ENCODE results near the gene SLC43A3.
A peak's percentile ranks its signal among the peaks of the same experiment; 100 is the strongest.
"Not testable (repeated sequence)": the region's sequence is repeated elsewhere in the genome, so short reads cannot be mapped to it uniquely, and the experiment has no call there.

Gene SLC43A3

DNA sequence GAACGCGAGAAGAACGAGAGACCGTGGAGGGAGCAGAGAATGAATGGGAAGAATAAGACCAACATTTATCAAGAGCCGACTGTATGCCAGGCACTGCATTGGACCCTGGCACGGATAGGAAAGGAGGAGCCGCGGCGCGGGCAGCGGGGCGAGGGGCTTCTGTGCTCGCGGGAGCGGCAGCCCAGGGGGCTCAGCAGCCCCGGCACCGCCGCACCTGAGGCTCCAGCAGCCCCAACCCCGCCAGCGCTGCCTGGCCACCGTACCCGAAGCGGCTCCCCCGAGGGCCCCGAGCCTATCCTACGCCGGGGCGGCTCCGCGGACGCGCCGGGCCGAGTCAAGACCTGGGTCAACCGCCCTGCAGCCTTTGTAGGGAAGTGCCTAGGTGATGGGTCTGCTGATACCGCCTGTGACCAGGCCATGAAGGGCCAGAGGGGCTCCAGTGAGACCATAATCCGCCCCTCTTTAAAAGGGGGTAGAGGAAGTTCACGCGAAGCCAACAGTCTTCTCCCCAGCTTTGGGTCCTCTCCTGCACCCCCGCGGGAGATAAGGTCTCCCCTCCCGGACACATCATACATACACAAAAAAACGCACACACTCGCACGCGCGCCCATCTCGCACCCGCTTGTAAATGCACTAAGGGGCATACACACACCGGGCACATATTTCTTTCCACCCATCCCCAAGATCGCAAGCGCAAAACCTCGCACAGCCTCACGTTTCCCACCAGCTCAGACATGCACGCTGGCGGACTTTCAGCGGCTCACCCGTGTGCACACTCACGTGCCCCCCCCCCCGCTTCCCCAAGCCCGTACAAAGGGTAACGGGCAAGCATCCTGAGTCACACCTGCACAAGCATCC lies 32.5 kb upstream of the SLC43A3 start:
- no peak for DNase-seq

DNA sequence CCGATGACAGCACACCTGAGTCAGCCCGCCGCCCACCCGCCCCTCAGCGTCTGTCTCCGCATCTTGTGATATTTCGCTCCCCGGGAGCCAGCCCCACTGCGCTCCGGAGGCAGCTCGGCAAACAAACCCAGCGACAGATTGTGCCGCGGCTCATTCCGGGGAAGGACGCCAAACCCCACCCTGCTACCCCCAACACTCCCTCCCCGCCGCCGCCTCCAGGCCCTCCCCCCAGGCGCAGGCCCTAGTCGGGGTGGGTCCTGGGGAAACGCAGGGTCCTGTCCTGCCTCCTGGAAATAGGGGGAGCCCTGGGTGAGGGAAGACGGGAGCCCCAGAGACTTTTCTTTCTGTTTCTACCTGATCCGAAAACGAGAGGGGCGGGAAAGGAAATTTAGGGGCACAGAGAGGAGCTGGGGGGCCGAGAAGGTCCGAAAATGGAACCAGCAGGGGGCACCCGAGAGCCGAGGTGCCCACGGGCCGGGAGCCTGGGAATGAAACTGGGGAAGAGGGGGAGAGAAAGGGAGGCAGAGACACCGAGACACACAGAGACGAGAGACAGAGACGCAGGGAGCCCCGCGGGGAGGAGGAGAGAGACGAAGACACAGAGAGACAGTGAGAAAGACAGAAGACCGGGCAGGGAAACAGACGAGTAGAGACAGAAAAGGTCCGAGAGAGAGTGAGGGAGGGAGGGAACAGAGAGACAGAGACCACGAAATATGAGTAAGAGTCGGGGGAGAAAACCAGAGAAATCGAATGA lies 31.7 kb upstream of the SLC43A3 start:
- DNase-seq: no peak

DNA sequence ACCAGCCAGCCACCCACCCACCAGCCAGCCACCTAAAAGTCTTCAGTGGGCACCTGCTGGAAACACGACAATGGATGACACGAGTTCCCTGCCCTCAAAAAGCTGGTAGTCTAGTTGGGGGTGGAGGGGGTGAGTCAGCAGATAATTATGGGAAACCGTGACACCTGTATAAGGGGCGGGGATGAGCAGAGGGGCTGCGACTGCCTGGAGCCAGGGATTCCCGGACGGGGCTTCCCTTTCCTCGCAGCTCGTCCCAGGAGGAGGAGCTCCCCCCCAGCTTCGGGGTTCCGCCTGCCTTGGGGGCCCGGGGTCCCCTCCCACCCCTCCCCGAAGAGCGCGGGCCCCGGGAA lies 31.1 kb upstream of the SLC43A3 start:
- no peak for DNase-seq

DNA sequence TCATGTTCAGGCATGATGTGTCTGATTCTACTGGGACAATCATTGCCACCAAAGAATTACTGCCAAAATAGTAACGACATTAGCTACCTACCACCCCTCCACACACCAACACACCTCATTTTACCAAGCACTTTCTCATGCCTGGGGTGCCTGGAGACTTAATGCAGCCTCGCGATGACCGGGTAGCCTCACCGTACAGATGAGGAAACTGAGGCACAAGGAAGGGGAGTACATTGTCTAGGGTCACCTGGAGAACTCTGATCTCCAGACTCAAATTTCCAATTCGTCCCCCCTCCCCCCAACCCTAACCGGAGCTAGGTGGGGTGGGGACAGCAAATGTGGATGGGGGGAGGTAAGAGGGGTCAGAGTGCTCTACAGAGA lies 30.7 kb upstream of the SLC43A3 start:
- no peak for DNase-seq

DNA sequence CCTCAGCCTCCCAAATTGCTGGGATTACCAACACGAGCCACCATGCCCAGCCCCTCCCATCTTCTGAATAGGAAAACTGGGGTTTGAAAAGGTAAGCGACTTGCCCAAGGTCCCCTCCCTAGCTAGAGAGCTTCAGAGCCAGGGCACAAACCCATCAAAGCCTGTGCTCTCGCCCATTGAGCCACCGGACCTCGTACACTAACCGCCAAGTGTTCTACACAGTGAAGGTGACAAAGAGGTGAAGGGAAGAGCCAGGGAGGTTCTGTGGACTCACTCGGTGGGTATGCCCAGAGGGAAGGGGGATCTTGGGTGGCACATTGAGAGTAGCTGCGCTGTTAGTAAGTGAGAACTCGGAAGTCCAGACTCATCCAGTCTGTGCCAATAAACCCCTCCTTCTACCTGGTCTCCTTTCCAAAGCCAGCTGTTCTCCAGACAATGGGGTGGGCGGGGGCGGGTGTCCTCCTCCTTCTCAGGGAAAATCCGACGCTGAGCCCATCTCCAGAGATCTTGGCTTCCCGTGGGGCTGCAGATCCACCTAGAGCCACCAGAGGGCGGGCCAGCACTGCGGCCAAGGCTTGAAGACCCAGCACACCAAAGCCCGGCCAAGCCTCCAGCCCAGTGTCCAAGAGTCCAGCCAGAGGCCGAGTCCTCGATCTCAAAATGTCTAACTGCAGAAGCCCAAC lies 30.2 kb upstream of the SLC43A3 start:
- DNase-seq: peak; percentile 68

DNA sequence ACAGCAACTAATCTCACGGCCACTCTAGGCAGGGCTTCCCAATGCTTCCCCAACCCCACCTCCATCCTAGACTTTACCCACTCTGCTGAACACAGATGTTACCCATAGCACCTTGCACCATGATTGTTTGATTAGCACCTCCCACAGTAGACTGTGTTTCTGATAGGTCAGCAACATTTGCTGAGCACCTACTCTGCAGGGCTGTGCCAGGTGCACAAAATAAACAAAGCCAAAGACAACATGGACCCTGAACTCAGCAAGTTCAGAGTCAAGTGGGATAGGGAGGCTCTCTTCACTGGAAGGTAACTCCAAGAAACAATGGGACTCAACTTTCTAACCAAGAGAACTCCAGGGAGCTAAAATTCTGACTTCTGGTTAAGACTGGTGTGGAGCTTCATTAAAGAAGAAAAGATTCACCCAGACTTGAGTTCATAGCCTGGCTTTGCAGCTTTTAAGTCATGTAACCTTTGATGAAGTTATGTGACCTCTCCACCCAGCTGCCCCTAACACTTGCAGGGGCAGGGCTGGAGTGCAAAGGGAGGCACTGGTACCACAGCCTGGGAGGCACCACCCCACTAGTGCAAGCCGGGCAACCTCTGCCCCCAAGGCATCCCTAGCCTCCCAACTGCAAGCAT lies 26.7 kb upstream of the SLC43A3 start:
- DNase-seq: no peak

DNA sequence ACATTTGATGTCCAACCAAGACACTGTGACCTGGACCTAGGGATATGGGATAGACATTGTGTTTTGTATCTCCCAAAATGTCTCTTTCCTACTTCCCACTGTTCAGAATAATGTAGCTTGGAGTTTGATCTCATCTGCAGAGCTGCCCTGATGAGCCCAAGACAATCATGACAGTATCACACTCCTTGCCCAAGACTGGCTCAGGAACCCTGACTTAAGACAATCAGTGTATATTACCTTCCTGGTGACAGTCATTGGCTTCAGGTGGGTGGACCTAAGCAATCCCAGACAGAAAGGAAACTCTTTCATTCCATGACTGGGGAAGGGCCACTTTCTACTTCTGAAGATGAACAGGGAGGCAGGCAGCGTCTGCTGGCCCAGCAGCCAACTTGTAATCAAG lies 19.1 kb upstream of the SLC43A3 start:
- no peak for DNase-seq

DNA sequence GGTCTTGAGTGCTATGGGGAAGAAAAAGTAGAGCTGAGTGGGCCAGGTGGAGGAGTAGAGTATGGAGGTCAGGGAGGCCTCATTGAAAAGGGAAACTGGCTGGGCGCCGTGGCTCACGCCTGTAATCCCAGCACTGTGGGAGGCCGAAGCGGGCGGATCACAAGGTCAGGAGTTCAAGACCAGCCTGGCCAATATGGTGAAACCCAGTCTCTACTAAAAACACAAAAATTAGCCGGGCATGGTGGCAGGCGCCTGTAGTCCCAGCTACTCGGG lies 18.1 kb upstream of the SLC43A3 start:
- not testable (repeated sequence) for DNase-seq

DNA sequence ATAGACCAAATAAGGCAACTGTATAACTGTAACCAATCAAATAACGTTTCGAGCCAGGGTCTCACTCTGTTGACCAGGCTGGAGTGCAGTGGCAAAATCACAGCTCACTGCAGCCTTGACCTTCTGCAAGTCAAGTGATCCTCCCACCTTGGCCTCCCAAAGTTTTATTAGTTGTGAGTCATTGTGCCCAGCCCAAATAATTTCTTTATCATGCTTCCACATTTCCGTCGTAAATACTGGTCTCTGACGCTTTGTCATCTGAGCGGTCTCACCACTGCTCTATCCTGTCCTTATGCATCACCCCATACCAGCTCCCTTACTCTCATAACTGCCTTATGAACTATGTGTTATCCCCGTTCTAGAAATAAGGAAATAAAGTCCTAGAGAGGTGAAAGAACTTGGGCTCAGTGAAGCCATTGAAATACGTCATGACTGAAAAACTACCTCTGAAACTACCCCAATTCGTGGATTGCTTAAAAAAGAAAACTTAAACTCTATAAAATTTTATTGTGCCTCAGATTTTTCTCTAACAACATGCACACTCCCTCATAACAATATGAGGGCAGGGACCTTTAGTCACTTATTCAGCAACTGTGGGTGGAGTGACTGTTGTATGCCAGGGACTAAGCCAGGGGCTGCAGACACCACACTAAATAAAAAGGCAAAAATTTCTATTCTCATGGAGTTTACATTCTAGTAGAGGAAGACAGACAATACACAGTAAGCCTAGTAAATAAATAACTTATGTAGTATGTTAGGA lies 17.6 kb upstream of the SLC43A3 start:
- no peak for DNase-seq

DNA sequence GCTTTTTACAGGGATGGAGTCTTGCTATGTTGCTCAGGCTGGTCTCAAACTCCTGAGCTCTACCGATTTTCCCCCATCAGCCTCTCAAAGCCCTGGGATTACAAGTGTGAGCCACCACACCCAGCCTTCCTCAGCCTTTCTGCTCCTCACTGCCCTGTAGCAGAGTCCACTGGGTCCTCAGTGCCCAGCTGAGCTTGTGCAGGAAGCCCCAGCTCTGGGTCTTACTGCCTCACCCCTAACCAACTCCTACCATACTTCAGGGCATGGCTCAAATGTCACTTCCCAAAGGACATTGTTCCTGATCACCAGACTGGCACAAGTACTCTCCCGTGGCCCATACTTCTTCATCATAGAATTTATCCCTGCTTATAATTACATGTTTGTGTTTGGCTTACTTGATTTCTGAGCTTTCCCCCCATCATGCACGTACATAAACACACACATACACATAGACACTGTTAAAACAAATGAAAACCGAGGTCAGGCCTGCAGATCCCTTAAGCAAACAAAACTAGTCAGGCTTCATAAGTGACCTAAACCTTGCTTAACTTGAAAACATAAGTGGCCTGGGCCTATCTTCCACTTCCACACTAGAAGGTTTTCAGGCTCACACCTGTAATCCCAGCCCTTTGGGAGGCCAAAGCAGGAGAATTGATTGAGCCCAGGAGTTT lies 14.0 kb upstream of the SLC43A3 start:
- no peak for DNase-seq

DNA sequence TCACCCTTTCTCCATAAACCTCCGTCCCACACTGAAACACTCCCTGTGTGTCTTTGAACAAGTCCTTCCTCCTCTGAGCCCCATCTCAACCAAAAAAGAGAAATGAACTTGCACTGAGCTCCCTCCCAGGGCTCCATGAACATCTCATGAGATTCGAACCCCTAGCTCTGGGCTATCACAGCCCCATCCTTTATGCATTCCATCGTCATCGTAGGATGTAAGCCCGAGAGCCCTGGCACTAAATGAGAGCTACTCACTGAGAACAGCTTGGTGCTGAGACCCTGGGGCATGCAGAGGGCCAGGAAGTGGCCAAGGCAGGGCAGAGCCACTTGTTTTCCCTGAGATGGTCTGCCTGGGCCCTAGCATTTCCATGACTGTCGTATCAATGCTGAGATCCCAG lies 12.9 kb upstream of the SLC43A3 start:
- DNase-seq: no peak

DNA sequence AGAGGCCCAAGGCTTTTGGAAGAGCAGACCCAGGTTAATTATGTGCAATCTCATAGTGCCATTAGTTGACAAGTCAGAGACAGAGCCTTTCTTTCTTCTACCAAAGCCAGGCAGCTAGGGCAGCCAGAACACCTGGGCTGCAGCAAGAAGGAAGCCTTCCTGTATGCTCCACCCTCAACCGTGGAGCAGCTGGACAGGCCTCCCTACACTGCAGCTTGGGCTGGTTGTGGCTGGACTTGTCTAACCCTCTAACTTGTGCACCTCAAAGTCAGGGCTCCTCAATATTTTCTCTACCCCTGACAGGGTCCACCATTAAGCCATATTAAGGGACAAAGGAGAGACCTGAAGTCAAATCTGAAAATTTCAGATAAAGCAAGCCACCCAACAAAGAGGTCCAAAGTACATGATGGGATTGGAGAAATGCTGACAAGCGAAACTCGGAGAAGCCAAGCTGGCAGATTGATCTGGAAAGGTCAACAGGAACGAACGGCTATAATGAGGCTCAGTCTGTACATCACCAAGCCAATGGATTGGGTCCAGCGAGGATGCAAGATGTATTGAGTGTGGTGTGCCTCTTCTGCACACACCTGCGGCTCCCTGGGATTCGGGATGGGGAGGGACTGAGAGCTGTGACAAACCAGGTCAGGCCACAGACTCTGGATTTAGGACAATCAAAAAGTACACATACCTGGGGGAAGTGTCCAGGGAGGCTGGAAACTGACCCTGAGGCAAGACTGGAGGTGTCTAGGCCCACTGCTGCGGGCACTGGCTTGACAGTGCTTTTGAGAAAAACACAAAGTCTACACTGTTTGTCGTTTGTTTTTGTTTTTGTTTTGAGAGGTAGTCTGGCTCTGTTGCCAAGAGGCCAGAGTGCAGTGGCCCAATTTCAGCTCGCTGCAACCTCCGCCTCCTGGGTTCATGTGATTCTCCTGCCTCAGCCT lies 11.7 kb upstream of the SLC43A3 start:
- no peak for DNase-seq

DNA sequence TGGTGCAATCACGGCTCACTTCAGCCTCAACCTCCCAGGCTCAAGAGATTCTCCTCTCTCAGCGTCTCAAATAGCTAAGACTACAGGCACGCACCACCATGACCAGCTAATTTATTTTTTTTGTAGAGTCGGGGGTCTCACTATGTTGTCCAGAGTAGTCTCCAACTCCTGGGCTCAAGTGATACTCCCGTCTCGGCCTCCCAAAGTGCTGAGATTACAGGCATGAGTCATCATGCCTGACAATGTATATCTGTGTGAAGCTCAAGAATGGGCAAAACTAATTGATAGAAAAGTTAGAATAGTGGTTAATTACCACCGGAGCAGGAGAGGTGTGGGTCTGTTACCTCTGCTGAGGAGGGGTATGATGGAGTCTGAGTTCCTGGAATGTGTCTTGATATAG lies 9.1 kb upstream of the SLC43A3 start:
- DNase-seq: no peak

DNA sequence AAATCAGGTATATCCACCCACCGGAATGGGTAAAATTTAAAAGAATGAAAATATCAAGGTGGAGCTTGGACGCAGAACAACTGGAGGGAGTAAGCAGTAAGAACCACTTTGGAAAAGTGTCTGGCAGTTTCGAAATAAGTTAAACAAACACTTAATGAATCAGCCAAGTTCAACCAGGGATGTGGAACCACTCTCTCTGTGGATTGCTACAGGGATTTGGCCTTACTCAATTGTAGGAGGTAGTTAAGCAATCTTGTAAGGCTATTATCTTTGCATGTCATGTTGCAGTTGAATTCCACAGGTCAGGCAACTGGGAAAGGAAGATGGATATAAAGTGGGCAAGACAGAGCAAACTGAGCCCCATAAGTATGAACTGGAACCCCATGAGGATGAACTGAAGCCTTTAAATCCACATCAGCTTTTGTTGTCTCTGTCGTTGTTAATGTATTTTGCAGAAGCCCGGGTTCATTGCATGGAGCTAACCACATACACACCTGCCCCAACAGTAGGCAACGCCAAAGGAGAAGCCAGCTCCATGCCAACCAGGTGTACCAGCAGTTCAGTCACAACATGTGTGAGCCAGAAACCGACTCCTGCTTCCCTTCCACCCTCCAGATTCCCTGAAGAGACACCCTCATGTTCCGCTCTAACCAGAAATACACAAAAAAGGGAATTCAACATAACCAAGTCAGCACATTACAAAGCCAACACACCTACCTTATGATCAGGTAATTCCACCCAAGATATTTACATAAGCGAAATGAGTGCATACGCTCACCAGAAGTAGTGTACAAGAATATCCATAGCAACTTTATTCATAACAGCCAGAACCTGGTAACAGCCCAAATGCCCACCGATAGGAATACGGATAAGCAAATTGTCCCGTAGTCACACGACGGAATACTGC lies 8.0 kb upstream of the SLC43A3 start:
- no peak for DNase-seq

DNA sequence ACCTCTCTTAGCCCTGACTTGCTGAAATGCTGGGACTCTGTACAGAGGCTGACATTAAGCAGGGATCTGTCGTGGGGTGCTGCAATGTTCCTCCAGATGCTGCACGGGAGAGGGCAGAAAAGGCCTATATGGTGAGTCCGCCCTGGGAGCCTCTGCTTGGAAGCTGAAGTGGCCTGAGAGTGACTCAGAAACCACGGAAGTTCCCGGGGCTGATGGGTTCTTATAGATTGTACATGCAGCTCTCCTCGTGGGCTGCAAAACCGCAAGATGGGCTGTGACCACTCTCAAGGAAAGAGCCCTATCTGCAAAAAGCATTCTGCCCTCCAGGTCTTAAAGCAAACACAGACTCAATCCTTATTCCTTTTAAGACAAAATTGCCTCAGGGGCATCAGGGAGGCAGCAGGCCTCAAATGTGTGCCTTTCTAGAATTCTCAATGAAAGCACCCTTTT lies 5.8 kb upstream of the SLC43A3 start:
- peak; percentile 39 for DNase-seq

DNA sequence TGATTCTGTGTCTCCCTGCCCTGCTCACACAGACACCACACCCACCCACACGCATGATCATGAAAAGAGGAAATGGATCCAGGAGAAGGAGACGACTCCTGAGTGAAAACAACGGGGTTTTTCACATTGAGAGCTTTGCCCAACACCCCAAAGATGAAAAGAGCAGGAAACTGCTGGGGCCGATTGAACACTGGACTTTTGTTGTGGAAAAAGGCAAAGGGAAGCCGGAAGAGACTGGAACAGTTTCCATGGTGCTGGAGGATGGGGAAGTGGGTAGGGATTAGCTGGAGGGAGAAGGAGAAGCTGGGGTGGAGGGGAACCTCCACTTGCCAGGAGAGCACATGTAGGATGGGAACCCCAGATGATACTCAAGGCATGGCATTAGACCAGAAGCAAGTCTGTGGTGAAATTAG lies 5.2 kb upstream of the SLC43A3 start:
- no peak for DNase-seq

DNA sequence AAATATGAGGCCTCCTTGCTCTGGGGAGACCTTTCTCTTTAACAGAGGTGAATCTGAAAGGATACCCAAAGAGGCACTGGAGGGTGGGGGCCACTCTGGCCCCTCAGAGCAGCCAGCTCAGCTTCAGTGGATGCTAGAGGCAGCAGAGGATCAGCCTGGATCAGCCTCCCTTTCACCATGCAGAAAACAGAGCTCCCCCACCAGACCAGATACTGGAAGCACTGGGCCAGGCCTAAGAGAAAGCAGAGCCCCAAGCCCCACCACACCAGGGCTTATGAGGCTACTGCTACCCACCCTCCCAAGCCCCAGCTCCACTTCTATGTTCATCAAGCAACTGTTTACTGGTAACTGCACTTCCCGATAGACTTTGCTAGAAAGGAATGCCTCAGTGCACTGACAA lies 4.0 kb upstream of the SLC43A3 start:
- no peak for DNase-seq

DNA sequence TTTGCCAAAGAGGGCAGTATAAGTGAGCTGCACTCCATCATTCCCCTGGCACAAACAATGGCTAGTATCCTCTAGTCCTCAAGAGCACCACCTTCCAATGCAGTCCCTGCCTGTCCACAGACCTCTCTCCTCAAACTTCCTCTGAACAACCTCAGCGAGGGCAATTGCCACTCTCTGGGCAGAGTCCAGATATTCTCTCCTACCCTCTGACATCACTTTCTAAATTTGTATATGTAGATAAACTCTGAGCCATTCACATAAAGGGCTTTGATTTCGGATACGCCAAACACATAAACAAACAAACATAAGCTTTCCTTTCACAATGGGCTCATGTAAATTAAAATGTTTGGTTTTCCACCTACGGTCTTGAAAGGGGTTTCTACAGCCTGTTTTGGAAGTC lies 3.0 kb upstream of the SLC43A3 start:
- DNase-seq: no peak

DNA sequence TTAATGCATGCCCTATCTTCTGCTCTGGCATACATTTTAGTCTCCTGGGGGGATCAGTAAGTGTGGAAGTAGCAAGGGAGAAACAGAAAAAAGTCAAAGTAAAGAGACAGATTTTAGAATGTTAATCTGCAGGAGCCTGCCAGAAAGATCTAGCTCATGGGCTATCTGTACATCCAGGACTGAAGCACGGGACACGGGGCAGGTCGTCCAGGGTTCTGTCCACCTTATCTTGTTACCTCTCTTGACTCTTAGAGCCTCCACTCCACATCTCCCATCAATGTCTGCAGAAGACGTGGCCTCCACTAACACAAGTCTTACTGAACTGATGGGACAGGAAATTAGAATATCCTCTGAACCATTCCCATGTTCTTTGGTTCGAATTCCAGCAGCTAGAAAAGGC lies 1.7 kb upstream of the SLC43A3 start:
- DNase-seq: no peak

DNA sequence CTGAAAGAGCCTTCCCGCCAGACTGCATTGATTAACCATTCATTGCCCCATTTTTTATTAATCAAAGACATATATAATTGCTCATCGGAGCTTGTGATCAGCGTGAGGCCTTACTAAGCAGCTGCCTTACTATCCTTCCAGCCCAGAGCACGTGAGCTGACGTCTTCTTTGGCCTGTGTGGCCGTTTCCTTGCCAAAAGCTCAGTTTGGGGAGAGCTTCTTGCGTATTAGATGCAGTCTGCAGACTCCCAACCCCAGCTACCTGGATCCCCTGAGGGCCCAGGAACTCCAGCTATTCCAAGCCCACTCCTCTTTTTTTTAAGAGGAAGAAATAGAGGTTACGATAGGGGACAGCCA lies 784 bp upstream of the SLC43A3 start:
- no peak for DNase-seq

All from CD4-positive, alpha-beta T cell treated with Interferon gamma for 1 hour (primary cell).